HEK293 (cell line): ENCODE results near the gene DNAJB5.

Experiments
- ZNF274 ChIP-seq, 2 experiments: fragments of 200-500 bp in 1 of 2; fragments of 450-650 bp in 1 of 2; sonication (Bioruptor generic) in 1 of 2; formaldehyde crosslinking in 1 of 2; IDR thresholded peaks; 2 replicates each; pipeline versions ENCODE4 v1.5.1 to v1.6.1; 2014 to 2016; ENCODE audit warnings: borderline replicate concordance in 1 of 2, inconsistent platforms in 1 of 2, low read length in 1 of 2, missing biosample characterization in 1 of 2, missing genetic modification characterization in 1 of 2
- TF ChIP-seq, protein P1 (sequence below): fragments of 450-650 bp; formaldehyde crosslinking; IDR thresholded peaks from 2 replicates; pipeline ENCODE4 v1.5.1; 2016; ENCODE audit warnings: missing biosample characterization, missing genetic modification characterization

DNA sequence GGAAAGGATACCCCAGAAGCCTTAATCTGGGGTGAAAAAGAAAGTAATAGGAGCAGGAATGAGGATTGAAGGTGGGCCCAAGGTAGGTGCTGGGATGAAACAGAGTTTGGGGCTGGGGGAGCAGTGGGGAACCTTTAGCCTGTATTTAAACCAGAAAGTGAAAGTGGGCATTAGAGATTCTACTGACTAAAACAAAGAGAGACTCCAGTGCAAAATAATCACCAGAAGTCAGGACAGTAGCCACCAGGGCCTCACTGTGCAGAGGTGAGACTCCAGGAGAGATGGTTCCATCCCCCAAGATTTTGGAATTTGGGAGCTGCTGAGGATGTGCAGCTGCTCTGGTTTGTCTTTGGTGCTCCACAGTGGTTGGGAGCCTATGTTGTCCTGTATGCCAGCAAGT, 13.1 kb downstream of the DNAJB5 start:
- TF ChIP-seq ZNF274 (IDR thresholded peaks at IDR 0.05; ENCODE audit: low read length) (no peak), ZNF274 (tag by site-specific recombination; IDR thresholded peaks at IDR 0.05; ENCODE audit: borderline replicate concordance) (no peak)
- TF ChIP-seq, protein P1, sequence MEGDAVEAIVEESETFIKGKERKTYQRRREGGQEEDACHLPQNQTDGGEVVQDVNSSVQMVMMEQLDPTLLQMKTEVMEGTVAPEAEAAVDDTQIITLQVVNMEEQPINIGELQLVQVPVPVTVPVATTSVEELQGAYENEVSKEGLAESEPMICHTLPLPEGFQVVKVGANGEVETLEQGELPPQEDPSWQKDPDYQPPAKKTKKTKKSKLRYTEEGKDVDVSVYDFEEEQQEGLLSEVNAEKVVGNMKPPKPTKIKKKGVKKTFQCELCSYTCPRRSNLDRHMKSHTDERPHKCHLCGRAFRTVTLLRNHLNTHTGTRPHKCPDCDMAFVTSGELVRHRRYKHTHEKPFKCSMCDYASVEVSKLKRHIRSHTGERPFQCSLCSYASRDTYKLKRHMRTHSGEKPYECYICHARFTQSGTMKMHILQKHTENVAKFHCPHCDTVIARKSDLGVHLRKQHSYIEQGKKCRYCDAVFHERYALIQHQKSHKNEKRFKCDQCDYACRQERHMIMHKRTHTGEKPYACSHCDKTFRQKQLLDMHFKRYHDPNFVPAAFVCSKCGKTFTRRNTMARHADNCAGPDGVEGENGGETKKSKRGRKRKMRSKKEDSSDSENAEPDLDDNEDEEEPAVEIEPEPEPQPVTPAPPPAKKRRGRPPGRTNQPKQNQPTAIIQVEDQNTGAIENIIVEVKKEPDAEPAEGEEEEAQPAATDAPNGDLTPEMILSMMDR (tag by site-specific recombination): no peak
